Measurements from ENCODE around the gene PRKG1. TPM values are rescaled to one million over a fixed set of nuclear protein-coding genes. Genes with fewer than 3 reads are reported as not detected.

The PRKG1 gene
- total and polyA plus RNA-seq, 2 donors from 2014 or later = 3.6 to 14.8 TPM

DNA sequence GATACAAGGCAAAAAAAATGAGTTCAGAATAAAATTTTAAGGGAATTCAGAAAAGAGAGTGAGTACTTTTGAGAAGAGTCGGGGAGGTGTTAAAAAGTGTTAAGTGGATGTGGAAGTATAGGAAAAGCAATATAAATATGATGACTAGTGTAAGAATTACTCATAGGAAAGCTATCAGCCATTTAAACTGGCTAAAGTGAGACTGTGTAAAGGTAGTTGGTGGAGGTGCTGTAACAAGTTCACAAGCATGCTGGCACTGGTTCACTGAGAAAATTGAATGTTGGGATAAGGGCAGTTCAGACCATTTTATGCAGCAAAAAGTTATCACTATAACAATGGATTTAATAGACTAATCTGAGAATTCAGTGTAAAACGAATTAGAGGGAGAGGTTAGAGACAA lies 1060.8 kb downstream of the PRKG1 start:
- Histone ChIP-seq H3K36me3 (ENCODE audit: control insufficient read depth in 2 of 3, insufficient read depth in 3 of 3, low read length in 3 of 3) (no peaks in the 10 kb centered on the region), H3K27ac (ENCODE audit: low read depth in 2 of 2, low read length in 2 of 2) (no peak overlapping the region), H3K4me1 (ENCODE audit: control insufficient read depth in 2 of 3, insufficient read depth in 2 of 3, low read depth in 1 of 3, low read length in 3 of 3) (no peaks in the 10 kb centered on the region), H3K9ac (ENCODE audit: low read length in 3 of 3) (no peak overlapping the region), H3K9me3 (ENCODE audit: control insufficient read depth in 2 of 3, insufficient read depth in 1 of 3, low read length in 3 of 3) (no peaks in the 10 kb centered on the region), H3K4me3 (ENCODE audit: low read length in 3 of 3) (no peak overlapping the region), H3K27me3 (ENCODE audit: control insufficient read depth, insufficient read depth, low read length) (no peaks in the 10 kb centered on the region)
- TF ChIP-seq, protein P1, sequence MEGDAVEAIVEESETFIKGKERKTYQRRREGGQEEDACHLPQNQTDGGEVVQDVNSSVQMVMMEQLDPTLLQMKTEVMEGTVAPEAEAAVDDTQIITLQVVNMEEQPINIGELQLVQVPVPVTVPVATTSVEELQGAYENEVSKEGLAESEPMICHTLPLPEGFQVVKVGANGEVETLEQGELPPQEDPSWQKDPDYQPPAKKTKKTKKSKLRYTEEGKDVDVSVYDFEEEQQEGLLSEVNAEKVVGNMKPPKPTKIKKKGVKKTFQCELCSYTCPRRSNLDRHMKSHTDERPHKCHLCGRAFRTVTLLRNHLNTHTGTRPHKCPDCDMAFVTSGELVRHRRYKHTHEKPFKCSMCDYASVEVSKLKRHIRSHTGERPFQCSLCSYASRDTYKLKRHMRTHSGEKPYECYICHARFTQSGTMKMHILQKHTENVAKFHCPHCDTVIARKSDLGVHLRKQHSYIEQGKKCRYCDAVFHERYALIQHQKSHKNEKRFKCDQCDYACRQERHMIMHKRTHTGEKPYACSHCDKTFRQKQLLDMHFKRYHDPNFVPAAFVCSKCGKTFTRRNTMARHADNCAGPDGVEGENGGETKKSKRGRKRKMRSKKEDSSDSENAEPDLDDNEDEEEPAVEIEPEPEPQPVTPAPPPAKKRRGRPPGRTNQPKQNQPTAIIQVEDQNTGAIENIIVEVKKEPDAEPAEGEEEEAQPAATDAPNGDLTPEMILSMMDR (IDR thresholded peaks at IDR 0.05; ENCODE audit: borderline replicate concordance, extremely low read depth, insufficient read depth) = no peak
- FAIRE-seq (no peak), DNase-seq (no peak)
- intact Hi-C loops (cut with DNase I) = no loop called here

DNA sequence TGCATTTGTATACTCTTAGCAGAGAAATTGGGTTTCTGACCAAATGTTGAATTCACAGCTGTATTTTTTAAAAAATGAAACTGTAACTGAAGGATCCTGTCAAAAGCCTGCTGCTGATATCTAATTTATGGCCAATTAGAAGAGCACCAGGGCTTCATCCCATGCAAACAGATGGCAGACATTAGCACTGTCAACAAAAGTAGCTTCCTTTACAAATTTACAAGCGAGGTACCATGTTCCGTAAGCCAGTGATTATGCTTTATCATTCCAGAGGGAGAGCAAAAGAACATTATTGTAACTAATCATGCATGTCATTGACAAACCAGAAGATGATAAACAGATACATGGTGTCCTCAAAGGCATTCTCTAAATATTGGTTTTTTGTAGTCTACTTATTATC lies 1062.6 kb downstream of the PRKG1 start:
- DNase-seq (no peak), FAIRE-seq (no peak)
- TF ChIP-seq, protein P1 (IDR thresholded peaks at IDR 0.05; ENCODE audit: borderline replicate concordance, extremely low read depth, insufficient read depth) = no peak
- Histone ChIP-seq H3K4me1 (ENCODE audit: control insufficient read depth in 2 of 3, insufficient read depth in 2 of 3, low read depth in 1 of 3, low read length in 3 of 3) (no peaks in the 10 kb centered on the region), H3K36me3 (ENCODE audit: control insufficient read depth in 2 of 3, insufficient read depth in 3 of 3, low read length in 3 of 3) (no peaks in the 10 kb centered on the region), H3K9ac (ENCODE audit: low read length in 3 of 3) (no peak overlapping the region), H3K9me3 (ENCODE audit: control insufficient read depth in 2 of 3, insufficient read depth in 1 of 3, low read length in 3 of 3) (no peaks in the 10 kb centered on the region), H3K27me3 (ENCODE audit: control insufficient read depth, insufficient read depth, low read length) (no peaks in the 10 kb centered on the region), H3K27ac (ENCODE audit: low read depth in 2 of 2, low read length in 2 of 2) (no peak overlapping the region), H3K4me3 (ENCODE audit: low read length in 3 of 3) (no peak overlapping the region)
- intact Hi-C loops (cut with DNase I) = no loop called here

DNA sequence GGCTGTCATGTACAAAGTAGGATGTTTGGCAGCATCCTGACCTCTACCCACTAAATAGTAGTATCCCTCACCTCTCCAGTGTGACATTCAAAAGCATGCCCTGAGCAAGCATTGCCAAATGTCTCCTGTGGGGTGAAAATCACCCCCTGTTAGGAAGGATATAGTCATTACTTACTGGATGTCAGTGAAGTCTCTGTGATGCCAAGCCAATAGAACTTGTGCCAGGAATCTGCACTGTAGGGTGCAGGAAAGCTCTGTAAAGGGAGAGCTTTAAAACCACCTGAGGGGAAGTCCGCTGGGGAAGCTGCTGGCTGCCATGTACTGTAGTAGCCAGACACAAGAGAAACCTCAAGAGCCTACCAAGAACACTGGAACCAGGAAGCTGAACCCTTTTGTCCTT lies 1069.1 kb downstream of the PRKG1 start:
- intact Hi-C loops (cut with DNase I) = no loop called here
- TF ChIP-seq, protein P1 (IDR thresholded peaks at IDR 0.05; ENCODE audit: borderline replicate concordance, extremely low read depth, insufficient read depth) = no peak

DNA sequence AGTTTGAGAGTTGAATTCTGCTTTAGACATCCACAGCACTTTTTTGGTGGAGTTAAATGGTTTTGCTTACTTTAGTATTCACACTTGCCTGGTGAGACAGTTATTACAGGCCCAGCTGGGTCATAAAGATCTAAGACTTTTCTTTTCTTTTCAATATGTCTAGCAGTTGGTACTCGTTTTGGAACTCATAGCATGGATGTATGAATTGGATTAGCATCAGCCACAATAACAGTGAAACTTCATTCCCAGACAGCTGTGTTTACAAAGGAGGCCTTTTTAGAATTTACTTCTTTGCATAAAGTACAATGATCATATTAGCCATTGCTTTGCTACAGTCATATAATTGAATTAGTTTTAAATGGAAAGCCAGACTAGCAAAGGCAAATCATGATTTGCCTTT lies 1071.3 kb downstream of the PRKG1 start:
- H3K27ac ChIP-seq (ENCODE audit: low read depth in 2 of 2, low read length in 2 of 2) = no peak overlapping the region
- H3K4me3 ChIP-seq (ENCODE audit: low read length in 3 of 3) = no peak overlapping the region
- no peak overlapping the region for H3K9ac ChIP-seq (ENCODE audit: low read length in 3 of 3)
- intact Hi-C loops (cut with DNase I) = no loop called here
- TF ChIP-seq, protein P1 (IDR thresholded peaks at IDR 0.05; ENCODE audit: borderline replicate concordance, extremely low read depth, insufficient read depth) = no peak
- FAIRE-seq = no peak
- no peaks in the 10 kb centered on the region for H3K9me3 ChIP-seq (ENCODE audit: control insufficient read depth in 2 of 3, insufficient read depth in 1 of 3, low read length in 3 of 3)
- no peaks in the 10 kb centered on the region for H3K27me3 ChIP-seq (ENCODE audit: control insufficient read depth, insufficient read depth, low read length)
- H3K36me3 ChIP-seq (ENCODE audit: control insufficient read depth in 2 of 3, insufficient read depth in 3 of 3, low read length in 3 of 3) = no peaks in the 10 kb centered on the region
- H3K4me1 ChIP-seq (ENCODE audit: control insufficient read depth in 2 of 3, insufficient read depth in 2 of 3, low read depth in 1 of 3, low read length in 3 of 3) = no peaks in the 10 kb centered on the region
- DNase-seq = no peak

More for the DNA sequence above, 1069.1 kb downstream of the PRKG1 start:
- Histone ChIP-seq H3K27ac (ENCODE audit: low read depth in 2 of 2, low read length in 2 of 2) (no peak overlapping the region), H3K9ac (ENCODE audit: low read length in 3 of 3) (no peak overlapping the region), H3K36me3 (ENCODE audit: control insufficient read depth in 2 of 3, insufficient read depth in 3 of 3, low read length in 3 of 3) (no peaks in the 10 kb centered on the region), H3K9me3 (ENCODE audit: control insufficient read depth in 2 of 3, insufficient read depth in 1 of 3, low read length in 3 of 3) (no peaks in the 10 kb centered on the region), H3K4me3 (ENCODE audit: low read length in 3 of 3) (no peak overlapping the region), H3K27me3 (ENCODE audit: control insufficient read depth, insufficient read depth, low read length) (no peaks in the 10 kb centered on the region), H3K4me1 (ENCODE audit: control insufficient read depth in 2 of 3, insufficient read depth in 2 of 3, low read depth in 1 of 3, low read length in 3 of 3) (no peaks in the 10 kb centered on the region)
- DNase-seq (no peak), FAIRE-seq (no peak)
